D721Med (cell line): ENCODE measurements around the gene PDGFA.

Experiments used
- DNase-seq: peaks from one replicate; pipeline ENCODE4 v3.0.0; 2011; ENCODE audit warnings: low spot score; ENCODE audit not compliant: insufficient read length
- FAIRE-seq: peaks from 2 replicates; lab custom pipeline; 2011; peaks lifted over from hg19 to GRCh38; lab: Jason Lieb, UNC
- CTCF ChIP-seq: IDR thresholded peaks from 2 replicates; pipeline ENCODE4 v1.5.1; 2012; ENCODE audit warnings: mild to moderate bottlenecking, control low read depth; ENCODE audit not compliant: insufficient read depth; ENCODE audit errors: missing control alignments

PDGFA gene

GRCh38 chr7:533266-533665 is 13.6 kb upstream of the PDGFA start:
- TF ChIP-seq CTCF, result no peak
- FAIRE-seq, result no peak
- DNase-seq, result no peak

DNA sequence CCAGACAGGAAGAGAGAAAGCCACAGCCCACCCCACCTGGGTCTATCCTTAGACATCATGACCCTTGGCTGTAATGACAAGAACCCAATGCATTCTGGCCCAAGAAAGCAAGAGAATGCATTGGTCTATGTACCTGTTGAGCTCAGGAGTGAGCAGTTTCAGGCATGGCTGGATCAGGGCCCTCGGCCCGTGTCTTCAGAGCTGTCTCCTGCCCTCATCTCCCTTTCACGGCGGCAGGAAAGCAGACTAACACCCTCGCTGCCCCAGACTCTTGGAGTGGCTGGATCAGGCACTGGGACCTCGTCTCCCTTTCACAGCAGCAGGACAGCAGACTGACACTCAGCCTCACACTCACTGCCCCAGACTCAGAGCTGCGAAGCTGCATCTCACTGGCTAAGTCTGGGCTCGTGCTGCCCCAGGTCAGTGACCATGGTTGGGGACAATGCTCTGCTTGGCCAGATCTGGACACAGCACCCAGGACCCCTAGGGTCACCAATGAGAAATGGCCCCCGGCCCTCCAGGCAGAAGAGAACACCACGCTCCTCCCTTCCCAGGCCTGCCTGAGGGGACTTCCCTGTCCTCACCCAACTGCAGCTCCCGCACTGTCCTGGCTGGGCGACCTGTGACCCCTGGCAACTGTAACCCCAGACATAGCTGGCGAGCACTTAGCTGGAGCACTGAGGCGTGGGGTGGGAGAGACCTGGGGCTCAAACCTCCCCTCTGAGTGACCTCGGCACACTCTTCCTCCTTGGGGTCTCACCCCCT is 12.9 kb upstream of the PDGFA start:
- DNase-seq, result no peak
- no peak for FAIRE-seq
- no peak for TF ChIP-seq CTCF

GRCh38 chr7:531777-532176 is 12.1 kb upstream of the PDGFA start:
- no peak for FAIRE-seq
- TF ChIP-seq CTCF, result no peak

GRCh38 chr7:528451-528850 is 8.8 kb upstream of the PDGFA start:
- FAIRE-seq (no peak), DNase-seq (no peak)
- TF ChIP-seq CTCF, result no peak

More at GRCh38 chr7:531777-532176, 12.1 kb upstream of the PDGFA start:
- DNase-seq, result no peak

DNA sequence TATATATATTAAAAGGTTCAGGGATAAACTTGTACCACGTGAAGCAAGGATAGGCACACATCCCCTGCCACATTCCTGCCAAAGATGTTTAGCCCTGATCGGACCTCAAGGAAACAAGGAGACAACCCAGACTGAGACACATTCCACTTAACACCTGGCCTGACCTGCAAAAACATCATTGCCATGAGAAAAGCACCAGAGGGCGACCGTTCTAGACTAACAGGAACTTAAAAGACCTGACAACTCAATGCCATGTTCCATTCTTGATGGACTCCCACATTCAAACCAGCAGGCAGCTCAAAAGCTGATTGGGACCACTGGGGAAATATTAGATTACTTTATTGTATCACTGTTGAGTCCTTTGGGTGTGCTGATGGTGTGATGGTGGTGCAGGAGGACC is 8.1 kb upstream of the PDGFA start:
- no peak for DNase-seq
- no peak for TF ChIP-seq CTCF
- no peak for FAIRE-seq

DNA sequence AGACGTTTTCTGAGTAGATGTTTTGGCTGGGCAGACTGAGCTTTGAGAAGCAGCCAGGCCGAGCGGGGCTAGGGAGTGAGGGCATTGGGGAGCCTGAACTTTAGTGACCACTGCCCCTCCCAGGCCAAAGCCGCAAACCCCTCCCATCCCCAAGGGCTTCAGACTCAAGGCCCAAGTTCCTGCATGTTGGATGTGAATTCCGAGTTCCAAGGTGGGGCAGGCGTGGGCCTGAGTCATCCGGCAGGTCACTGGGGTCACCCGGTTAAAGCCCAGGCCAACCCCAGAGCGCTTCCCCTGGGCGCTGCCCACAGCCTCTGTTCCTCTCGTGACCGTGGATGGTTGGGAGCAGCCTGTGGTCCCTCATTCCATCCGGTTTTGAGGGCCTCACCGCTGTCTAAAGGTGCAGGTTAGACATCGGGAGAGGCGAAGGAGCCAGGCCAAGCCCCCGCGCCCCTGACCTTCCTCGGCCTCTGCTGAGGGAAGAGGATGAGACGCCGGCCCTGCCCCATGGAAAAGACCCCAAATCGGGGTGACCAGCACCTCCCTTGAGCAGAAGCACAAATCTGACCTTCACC is 6.9 kb upstream of the PDGFA start:
- TF ChIP-seq CTCF, result no peak
- no peak for FAIRE-seq
- DNase-seq, result no peak

GRCh38 chr7:525740-526139 is 6.1 kb upstream of the PDGFA start:
- TF ChIP-seq CTCF, result no peak
- FAIRE-seq, result no peak
- DNase-seq, result no peak
